BE2C (cell line): ENCODE data around the gene ATP13A3.
"Not testable (repeated sequence)": the region's sequence is repeated elsewhere in the genome, so short reads cannot be mapped to it uniquely, and the experiment has no call there.

Source experiments
- DNase-seq: peaks from one replicate; pipeline ENCODE4 v3.0.0-alpha.2; 2020
- H3K27me3 ChIP-seq: fragments of 250-450 bp; sonication (Bioruptor Pico); 2 replicates; pipeline ENCODE4 v1.5.1; 2020; ENCODE audit warnings: mild to moderate bottlenecking
- H3K36me3 ChIP-seq: fragments of 250-450 bp; sonication (Bioruptor Pico); 2 replicates; pipeline ENCODE4 v1.5.1; 2020; ENCODE audit warnings: mild to moderate bottlenecking
- H3K4me1 ChIP-seq: fragments of 250-450 bp; sonication (Bioruptor Pico); 2 replicates; pipeline ENCODE4 v1.5.1; 2020
- H3K4me3 ChIP-seq: 2 replicates; pipeline ENCODE4 v1.5.1; 2011; ENCODE audit warnings: low read depth, low read length
- H3K9me3 ChIP-seq: fragments of 250-450 bp; sonication (Bioruptor Pico); 2 replicates; pipeline ENCODE4 v1.5.1; 2020
- CTCF ChIP-seq: IDR thresholded peaks from 2 replicates; pipeline ENCODE4 v1.5.1; 2012; ENCODE audit warnings: mild to moderate bottlenecking, low read depth, low read length

Gene ATP13A3

GRCh38 chr3:194487289-194488054 is 670 bp upstream of the ATP13A3 start:
- H3K27me3 ChIP-seq, result no peaks in the 10 kb centered on the region
- DNase-seq, result no peak
- H3K4me3 ChIP-seq, result peak overlapping the region; percentile 48
- peaks cover 18% of the 10 kb centered on the region for H3K36me3 ChIP-seq
- H3K9me3 ChIP-seq, result no peaks in the 10 kb centered on the region
- TF ChIP-seq CTCF, result no peak
- peaks cover 3% of the 10 kb centered on the region; the same call in 1 of the 2 replicates for H3K4me1 ChIP-seq

- TF ChIP-seq CTCF, result no peak
- Histone ChIP-seq H3K4me1 (peaks cover 3% of the 10 kb centered on the region; the same call in 1 of the 2 replicates), H3K4me3 (peak overlapping the region; percentile 94), H3K9me3 (no peaks in the 10 kb centered on the region), H3K27me3 (no peaks in the 10 kb centered on the region), H3K36me3 (peaks cover 27% of the 10 kb centered on the region)
- DNase-seq, result peak; percentile 44
These were observed 792 bp downstream of the ATP13A3 start for GRCh38 chr3:194485881-194486539.

GRCh38 chr3:194485468-194485880 is 1.3 kb downstream of the ATP13A3 start:
- H3K27me3 ChIP-seq, result no peaks in the 10 kb centered on the region
- peaks cover 3% of the 10 kb centered on the region; the same call in 1 of the 2 replicates for H3K4me1 ChIP-seq
- no peak for TF ChIP-seq CTCF
- DNase-seq, result no peak
- H3K36me3 ChIP-seq, result peaks cover 27% of the 10 kb centered on the region
- H3K4me3 ChIP-seq, result peak overlapping the region; percentile 94
- H3K9me3 ChIP-seq, result no peaks in the 10 kb centered on the region

- DNase-seq, result no peak
- Histone ChIP-seq H3K36me3 (peaks cover 27% of the 10 kb centered on the region), H3K9me3 (no peaks in the 10 kb centered on the region), H3K4me1 (peaks cover 3% of the 10 kb centered on the region; the same call in 1 of the 2 replicates), H3K4me3 (peak overlapping the region; percentile 94; the same call in 1 of the 2 replicates), H3K27me3 (no peaks in the 10 kb centered on the region)
- no peak for TF ChIP-seq CTCF
These were observed 2.2 kb downstream of the ATP13A3 start for GRCh38 chr3:194484614-194485013.

GRCh38 chr3:194483850-194484249 is 3.0 kb downstream of the ATP13A3 start:
- no peak for DNase-seq
- H3K4me1 ChIP-seq, result peaks cover 3% of the 10 kb centered on the region; the same call in 1 of the 2 replicates
- no peak overlapping the region for H3K4me3 ChIP-seq

GRCh38 chr3:194482830-194483229 is 4.0 kb downstream of the ATP13A3 start:
- H3K9me3 ChIP-seq, DNase-seq, H3K4me3 ChIP-seq, H3K27me3 ChIP-seq, H3K4me1 ChIP-seq: not testable (repeated sequence)
- H3K36me3 ChIP-seq, result peaks cover 38% of the 10 kb centered on the region

More at GRCh38 chr3:194483850-194484249, 3.0 kb downstream of the ATP13A3 start:
- TF ChIP-seq CTCF, result no peak
- Histone ChIP-seq H3K9me3 (no peaks in the 10 kb centered on the region), H3K36me3 (peaks cover 31% of the 10 kb centered on the region), H3K27me3 (no peaks in the 10 kb centered on the region)
